Transverse colon (tissue), 4 donors: Measurements from ENCODE around the gene BHLHE23.

Experiments used
- EP300 ChIP-seq: sonication (generic); formaldehyde crosslinking; IDR thresholded peaks from one replicate; pipeline ENCODE4 v1.6.1; 2017; ENCODE audit warnings: antibody characterized with exemption, low read depth
- POLR2A ChIP-seq: fragments of 450-650 bp; IDR thresholded peaks from one replicate; pipeline ENCODE4 v1.6.1; 2016; ENCODE audit warnings: antibody characterized with exemption, mild to moderate bottlenecking, moderate library complexity
- POLR2AphosphoS5 ChIP-seq, 3 donors: sonication (generic); formaldehyde crosslinking; IDR thresholded peaks; one replicate each; pipeline ENCODE4 v1.6.1; 2016; ENCODE audit warnings: antibody characterized with exemption in 3 of 3
- TF ChIP-seq, protein P1 (sequence below), 5 experiments: fragments of 200-600 bp in 3 of 5; fragments of 450-650 bp in 2 of 5; sonication (generic) in 3 of 5; IDR thresholded peaks; 1 replicate in 2 of 5; 2 replicates in 3 of 5; pipeline ENCODE4 v1.5.1; 2016 to 2017; ENCODE audit warnings: antibody characterized with exemption in 5 of 5, inconsistent platforms in 3 of 5, mild to moderate bottlenecking in 2 of 5, moderate library complexity in 1 of 5

DNA sequence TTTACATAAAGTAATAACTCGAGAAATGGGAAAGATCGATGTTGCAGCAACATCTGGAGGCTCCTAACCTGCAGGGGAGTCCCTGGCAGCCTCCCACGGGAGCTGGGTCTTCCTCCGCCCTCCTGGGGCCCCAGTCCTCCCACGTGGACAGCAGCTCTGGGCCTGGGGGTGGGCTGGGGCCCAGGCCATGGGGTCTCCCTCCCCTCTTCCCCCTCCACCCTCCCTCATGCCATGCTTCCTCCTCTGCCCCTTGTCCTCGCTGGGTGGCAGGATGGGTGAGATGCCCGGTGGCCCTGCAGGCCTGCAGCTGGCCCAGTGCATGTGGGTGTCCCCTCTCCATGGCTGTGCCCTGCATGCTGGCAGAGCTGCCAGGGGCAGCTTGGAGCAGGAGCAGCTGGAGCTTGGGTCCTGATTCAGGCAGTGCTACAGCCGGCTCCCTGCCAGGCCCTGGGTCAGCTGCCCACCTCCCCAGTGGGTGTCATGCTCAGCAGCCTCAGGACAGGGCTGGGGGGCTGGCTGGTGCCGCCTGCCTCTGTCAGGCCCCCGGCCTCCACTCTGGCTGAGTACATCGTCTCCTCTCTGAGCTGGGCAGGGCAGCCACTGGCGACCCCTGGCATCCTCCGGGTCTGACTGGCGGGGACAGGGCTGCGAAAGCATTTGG lies 48.9 kb upstream of the BHLHE23 start:
- TF ChIP-seq, protein P1, sequence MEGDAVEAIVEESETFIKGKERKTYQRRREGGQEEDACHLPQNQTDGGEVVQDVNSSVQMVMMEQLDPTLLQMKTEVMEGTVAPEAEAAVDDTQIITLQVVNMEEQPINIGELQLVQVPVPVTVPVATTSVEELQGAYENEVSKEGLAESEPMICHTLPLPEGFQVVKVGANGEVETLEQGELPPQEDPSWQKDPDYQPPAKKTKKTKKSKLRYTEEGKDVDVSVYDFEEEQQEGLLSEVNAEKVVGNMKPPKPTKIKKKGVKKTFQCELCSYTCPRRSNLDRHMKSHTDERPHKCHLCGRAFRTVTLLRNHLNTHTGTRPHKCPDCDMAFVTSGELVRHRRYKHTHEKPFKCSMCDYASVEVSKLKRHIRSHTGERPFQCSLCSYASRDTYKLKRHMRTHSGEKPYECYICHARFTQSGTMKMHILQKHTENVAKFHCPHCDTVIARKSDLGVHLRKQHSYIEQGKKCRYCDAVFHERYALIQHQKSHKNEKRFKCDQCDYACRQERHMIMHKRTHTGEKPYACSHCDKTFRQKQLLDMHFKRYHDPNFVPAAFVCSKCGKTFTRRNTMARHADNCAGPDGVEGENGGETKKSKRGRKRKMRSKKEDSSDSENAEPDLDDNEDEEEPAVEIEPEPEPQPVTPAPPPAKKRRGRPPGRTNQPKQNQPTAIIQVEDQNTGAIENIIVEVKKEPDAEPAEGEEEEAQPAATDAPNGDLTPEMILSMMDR (IDR thresholded peaks at IDR 0.05): no peak
- no peak for TF ChIP-seq POLR2A
- TF ChIP-seq POLR2AphosphoS5 (IDR thresholded peaks at IDR 0.05): no peak
- TF ChIP-seq EP300: no peak
